Left lung (tissue), 10 donors: ENCODE results near the gene ATG9A. TPM values are rescaled to one million over a fixed set of nuclear protein-coding genes. Genes with fewer than 3 reads are reported as not detected.

Experiments
- ATAC-seq: fragments of 200-7000 bp; cut with Tn5 transposase; one replicate; pipeline ENCODE4 v1.9.1; 2020; ENCODE audit warnings: moderate library complexity
- DNase-seq, 4 donors: peaks; one replicate each; pipeline ENCODE4 v3.0.0-alpha.2; 2013 to 2020
- H3K27ac ChIP-seq, 2 donors: fragments of 200-600 bp; sonication (generic) in 1 of 2; one replicate each; pipeline versions ENCODE4 v1.5.0 to v1.8.0; 2020 to 2021
- H3K27me3 ChIP-seq, 2 donors: fragments of 200-600 bp; sonication (generic) in 1 of 2; one replicate each; pipeline versions ENCODE4 v1.5.0 to v1.8.0; 2020 to 2021
- H3K36me3 ChIP-seq, 2 donors: fragments of 200-600 bp; sonication (generic) in 1 of 2; one replicate each; pipeline versions ENCODE4 v1.5.0 to v1.8.0; 2020 to 2021
- H3K4me1 ChIP-seq, 2 donors: fragments of 200-600 bp; one replicate each; pipeline ENCODE4 v1.8.0; 2021
- H3K4me3 ChIP-seq, 2 donors: fragments of 200-600 bp; sonication (generic) in 1 of 2; one replicate each; pipeline versions ENCODE4 v1.5.0 to v1.8.0; 2020 to 2021; ENCODE audit warnings: mild to moderate bottlenecking in 1 of 2
- H3K9me3 ChIP-seq, 2 donors: fragments of 200-600 bp; sonication (generic) in 1 of 2; one replicate each; pipeline versions ENCODE4 v1.5.0 to v1.8.0; 2020 to 2021
- CTCF ChIP-seq, 2 donors: fragments of 200-600 bp; sonication (generic) in 1 of 2; IDR thresholded peaks; one replicate each; pipeline versions ENCODE4 v1.5.0 to v1.8.0; 2021; ENCODE audit warnings: antibody characterized with exemption in 2 of 2
- intact Hi-C, 2 donors: fragments of 100-400 bp; cut with DNase I; formaldehyde crosslinking; loops; one replicate each; pipeline versions ENCODE4 v1.11.2 to v1.14.2; 2022
- polyA plus RNA-seq, 6 donors: library from polyadenylated mRNA; unstranded; fragments of 120-200 nt; gene quantifications; one replicate each; pipeline ENCODE4 v1.2.1, GENCODE V29; 2013; ENCODE audit not compliant: insufficient read length in 6 of 6
- total RNA-seq, 2 donors: library from RNA; stranded (reverse); fragmentation: NEBNext Ultra II Directional; extraction: Animal tissue kit (Norgen Biotek cat#: 25700); gene quantifications; one replicate each; pipeline ENCODE4 v1.2.1, GENCODE V29; 2021
- donor health status: DM: no; HTN: yes; CAD: no.
- donor health status: DM: no; HTN: no; CAD: no.

The ATG9A gene
- total and polyA plus RNA-seq, 8 donors, result 43.1 to 58.9 (median 48.7) TPM

- ATAC-seq, result no peak
Observed at GRCh38 chr2:219250049-219250781, 20.8 kb upstream of the ATG9A start.

GRCh38 chr2:219249203-219249980 lies 20.0 kb upstream of the ATG9A start:
- H3K4me1 ChIP-seq, result peaks cover 35 to 82% of the 10 kb centered on the region in 2 donors
- DNase-seq (peak; percentile 80 to 93 (median 86)), ATAC-seq (peak; percentile 62)

More at GRCh38 chr2:219250049-219250781, 20.8 kb upstream of the ATG9A start:
- intact Hi-C loops, result no loop called here
- peaks cover 29 to 83% of the 10 kb centered on the region in 2 donors for H3K4me1 ChIP-seq
- H3K4me3 ChIP-seq, result peak overlapping the region in 1 of 2 donors; percentile 36
- TF ChIP-seq CTCF (IDR thresholded peaks at IDR 0.05), result no peak
- H3K9me3 ChIP-seq, result no peaks in the 10 kb centered on the region
- H3K36me3 ChIP-seq, result peaks cover 0 to 36% of the 10 kb centered on the region in 2 donors
- no peak for DNase-seq
- H3K27me3 ChIP-seq, result peaks cover 0 to 7% of the 10 kb centered on the region in 2 donors
- H3K27ac ChIP-seq, result peak overlapping the region; percentile 92 to 97

GRCh38 chr2:219248845-219249202 lies 19.4 kb upstream of the ATG9A start:
- no peak for DNase-seq
- intact Hi-C loops, result no loop called here
- H3K4me1 ChIP-seq, result peaks cover 36 to 84% of the 10 kb centered on the region in 2 donors

More at GRCh38 chr2:219249203-219249980, 20.0 kb upstream of the ATG9A start:
- TF ChIP-seq CTCF (IDR thresholded peaks at IDR 0.05), result no peak
- Histone ChIP-seq H3K9me3 (no peaks in the 10 kb centered on the region), H3K4me3 (peak overlapping the region in 1 of 2 donors; percentile 36), H3K27me3 (peaks cover 0 to 4% of the 10 kb centered on the region in 2 donors), H3K27ac (peak overlapping the region; percentile 92 to 97), H3K36me3 (peaks cover 0 to 36% of the 10 kb centered on the region in 2 donors)
- intact Hi-C loops, result no loop called here

GRCh38 chr2:219247678-219248642 lies 18.5 kb upstream of the ATG9A start:
- Histone ChIP-seq H3K27me3 (no peaks in the 10 kb centered on the region), H3K4me3 (peak overlapping the region in 1 of 2 donors; percentile 16), H3K9me3 (no peaks in the 10 kb centered on the region), H3K36me3 (peaks cover 0 to 36% of the 10 kb centered on the region in 2 donors), H3K27ac (peak overlapping the region; percentile 92 to 97), H3K4me1 (peaks cover 36 to 83% of the 10 kb centered on the region in 2 donors)
- intact Hi-C loops, result no loop called here
- DNase-seq (no peak), ATAC-seq (no peak)
- no peak for TF ChIP-seq CTCF (IDR thresholded peaks at IDR 0.05)

More at GRCh38 chr2:219248845-219249202, 19.4 kb upstream of the ATG9A start:
- peak overlapping the region; percentile 92 to 97 for H3K27ac ChIP-seq
- peaks cover 0 to 36% of the 10 kb centered on the region in 2 donors for H3K36me3 ChIP-seq
- peak overlapping the region in 1 of 2 donors; percentile 36 for H3K4me3 ChIP-seq
- no peak for ATAC-seq
- no peaks in the 10 kb centered on the region for H3K27me3 ChIP-seq
- no peaks in the 10 kb centered on the region for H3K9me3 ChIP-seq
- TF ChIP-seq CTCF (IDR thresholded peaks at IDR 0.05), result no peak
